Gastrocnemius medialis (tissue), 4 donors: ENCODE data around the gene SLC25A30.
"Not testable (repeated sequence)": the region's sequence is repeated elsewhere in the genome, so short reads cannot be mapped to it uniquely, and the experiment has no call there.

Experiments
- POLR2A ChIP-seq, 2 donors: fragments of 450-650 bp; IDR thresholded peaks; one replicate each; pipeline ENCODE4 v1.6.1; 2017; ENCODE audit warnings: antibody characterized with exemption in 2 of 2, mild to moderate bottlenecking in 2 of 2, moderate library complexity in 2 of 2
- TF ChIP-seq, protein P1 (sequence below), 5 experiments: fragments of 450-650 bp in 3 of 5; fragments of 200-600 bp in 2 of 5; sonication (generic) in 2 of 5; IDR thresholded peaks in 4 of 5; conservative IDR thresholded peaks in 1 of 5; 1 replicate in 4 of 5; 2 replicates in 1 of 5; pipeline ENCODE4 v1.5.1; 2016 to 2019; ENCODE audit warnings: antibody characterized with exemption in 5 of 5, mild to moderate bottlenecking in 3 of 5, moderate library complexity in 3 of 5

DNA sequence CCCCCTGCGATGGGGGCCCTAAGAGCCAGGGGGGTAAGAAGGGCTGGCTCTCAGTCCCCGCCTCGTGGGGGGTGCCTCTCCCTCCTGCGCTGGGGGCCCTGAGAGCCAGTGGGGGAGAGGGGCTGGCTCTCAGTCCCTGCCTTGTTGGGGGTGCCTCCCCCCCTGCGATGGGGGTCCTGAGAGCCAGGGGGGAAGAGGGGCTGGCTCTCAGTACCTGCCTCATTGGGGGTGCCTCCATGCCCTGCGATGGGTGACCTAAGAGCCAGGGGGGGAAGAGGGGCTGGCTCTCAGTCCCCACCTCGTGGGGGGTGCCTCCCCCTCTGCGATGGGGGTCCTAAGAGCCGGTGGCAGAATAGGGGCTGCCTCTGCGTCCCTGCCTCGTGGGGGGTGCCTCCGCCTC is 40.9 kb downstream of the SLC25A30 start:
- not testable (repeated sequence) for TF ChIP-seq POLR2A (IDR thresholded peaks at IDR 0.05)
- TF ChIP-seq, protein P1, sequence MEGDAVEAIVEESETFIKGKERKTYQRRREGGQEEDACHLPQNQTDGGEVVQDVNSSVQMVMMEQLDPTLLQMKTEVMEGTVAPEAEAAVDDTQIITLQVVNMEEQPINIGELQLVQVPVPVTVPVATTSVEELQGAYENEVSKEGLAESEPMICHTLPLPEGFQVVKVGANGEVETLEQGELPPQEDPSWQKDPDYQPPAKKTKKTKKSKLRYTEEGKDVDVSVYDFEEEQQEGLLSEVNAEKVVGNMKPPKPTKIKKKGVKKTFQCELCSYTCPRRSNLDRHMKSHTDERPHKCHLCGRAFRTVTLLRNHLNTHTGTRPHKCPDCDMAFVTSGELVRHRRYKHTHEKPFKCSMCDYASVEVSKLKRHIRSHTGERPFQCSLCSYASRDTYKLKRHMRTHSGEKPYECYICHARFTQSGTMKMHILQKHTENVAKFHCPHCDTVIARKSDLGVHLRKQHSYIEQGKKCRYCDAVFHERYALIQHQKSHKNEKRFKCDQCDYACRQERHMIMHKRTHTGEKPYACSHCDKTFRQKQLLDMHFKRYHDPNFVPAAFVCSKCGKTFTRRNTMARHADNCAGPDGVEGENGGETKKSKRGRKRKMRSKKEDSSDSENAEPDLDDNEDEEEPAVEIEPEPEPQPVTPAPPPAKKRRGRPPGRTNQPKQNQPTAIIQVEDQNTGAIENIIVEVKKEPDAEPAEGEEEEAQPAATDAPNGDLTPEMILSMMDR (IDR thresholded peaks at IDR 0.05 in 4 of 5, conservative IDR thresholded peaks at IDR 0.05 in 1 of 5): not testable (repeated sequence)
